Measurements from ENCODE around the gene LENG1. TPM values are rescaled to one million over a fixed set of nuclear protein-coding genes. Genes with fewer than 3 reads are reported as not detected.
"Not testable (repeated sequence)": the region's sequence is repeated elsewhere in the genome, so short reads cannot be mapped to it uniquely, and the experiment has no call there.

The LENG1 gene
- 7.3 TPM for total RNA-seq
- long read RNA-seq, transcript LENG1-201 (4 exons, 1,542 nt), result major isoform, 13 of 16 reads
- long read RNA-seq, partial matches to known transcripts, result 2 of 16 reads
- long read RNA-seq, other reads (novel, unspliced or antisense), result 1 of 16 reads

GRCh38 chr19:54159352-54160181 lies at the start of gene LENG1:
LENG1 (minus strand) TSS chr19:54159721; CDS start chr19:54159695, 26 bp downstream.
- TF ChIP-seq CTCF (IDR thresholded peaks at IDR 0.05; ENCODE audit: borderline replicate concordance), result peak; percentile 47
- H3K4me1 ChIP-seq, result peaks cover 42% of the 10 kb centered on the region

GRCh38 chr19:54208784-54209057 lies 49.2 kb upstream of the LENG1 start:
- no peaks in the 10 kb centered on the region for H3K9me3 ChIP-seq (replicated peaks)
- intact Hi-C loops (cut with micrococcal nuclease), result no loop called here
- H3K27ac ChIP-seq (replicated peaks), result peak overlapping the region; percentile 79
- no peaks in the 10 kb centered on the region for H3K27me3 ChIP-seq (ENCODE audit: low read depth)
- H3K36me3 ChIP-seq, result peaks cover 47% of the 10 kb centered on the region
- no peak for DNase-seq
- peaks cover 77% of the 10 kb centered on the region for H3K4me1 ChIP-seq
- H3K4me3 ChIP-seq, result no peak overlapping the region
- TF ChIP-seq CTCF (IDR thresholded peaks at IDR 0.05; ENCODE audit: borderline replicate concordance), result no peak

More at GRCh38 chr19:54159352-54160181, at the start of gene LENG1:
- H3K27ac ChIP-seq (replicated peaks), result peak within 1 kb of the TSS; percentile 99
- peak within 1 kb of the TSS; percentile 79 for H3K4me3 ChIP-seq
- no peaks in the 10 kb centered on the region for H3K9me3 ChIP-seq (replicated peaks)
- intact Hi-C loops (cut with micrococcal nuclease), result no loop called here
- H3K27me3 ChIP-seq (ENCODE audit: low read depth), result peaks cover 6% of the 10 kb centered on the region
- DNase-seq, result peak; percentile 99
- peaks cover 37% of the 10 kb centered on the region for H3K36me3 ChIP-seq

- H3K4me1 ChIP-seq, result peaks cover 82% of the 10 kb centered on the region
- intact Hi-C loops (cut with micrococcal nuclease), result no loop called here
Observed at GRCh38 chr19:54207983-54208783, 48.7 kb upstream of the LENG1 start.

GRCh38 chr19:54207676-54207982 lies 48.1 kb upstream of the LENG1 start:
- no peak for TF ChIP-seq CTCF (IDR thresholded peaks at IDR 0.05; ENCODE audit: borderline replicate concordance)
- H3K9me3 ChIP-seq (replicated peaks), result no peaks in the 10 kb centered on the region
- peaks cover 58% of the 10 kb centered on the region for H3K36me3 ChIP-seq
- H3K27me3 ChIP-seq (ENCODE audit: low read depth), result no peaks in the 10 kb centered on the region
- intact Hi-C loops (cut with micrococcal nuclease), result no loop called here
- H3K4me1 ChIP-seq, result peaks cover 88% of the 10 kb centered on the region
- no peak for DNase-seq
- H3K27ac ChIP-seq (replicated peaks), result peak overlapping the region; percentile 62
- no peak overlapping the region for H3K4me3 ChIP-seq

More at GRCh38 chr19:54207983-54208783, 48.7 kb upstream of the LENG1 start:
- H3K27me3 ChIP-seq (ENCODE audit: low read depth), result no peaks in the 10 kb centered on the region
- DNase-seq, result peak; percentile 52
- H3K4me3 ChIP-seq, result no peak overlapping the region
- no peaks in the 10 kb centered on the region for H3K9me3 ChIP-seq (replicated peaks)
- no peak for TF ChIP-seq CTCF (IDR thresholded peaks at IDR 0.05; ENCODE audit: borderline replicate concordance)
- H3K27ac ChIP-seq (replicated peaks), result peak overlapping the region; percentile 79
- H3K36me3 ChIP-seq, result peaks cover 52% of the 10 kb centered on the region

GRCh38 chr19:54207193-54207592 lies 47.7 kb upstream of the LENG1 start:
- intact Hi-C loops (cut with micrococcal nuclease), result not testable (repeated sequence)
- H3K27ac ChIP-seq (replicated peaks), result peak overlapping the region; percentile 62
- H3K4me3 ChIP-seq, result peak overlapping the region; percentile 6

More at GRCh38 chr19:54207193-54207592, 47.7 kb upstream of the LENG1 start:
- DNase-seq; H3K9me3 ChIP-seq (replicated peaks); H3K27me3 ChIP-seq (ENCODE audit: low read depth): not testable (repeated sequence)
- Histone ChIP-seq H3K4me1 (peaks cover 92% of the 10 kb centered on the region), H3K36me3 (peaks cover 62% of the 10 kb centered on the region)

Measured in left ventricle myocardium inferior (tissue), 1 donor.